Spleen (tissue), 11 donors: ENCODE results near the gene SERPINH1. TPM values are rescaled to one million over a fixed set of nuclear protein-coding genes. Genes with fewer than 3 reads are reported as not detected.

Experiments used
- DNase-seq: peaks from one replicate; pipeline ENCODE4 v3.0.0-alpha.2; 2020
- H3K27ac ChIP-seq, 8 donors: fragments of 200-600 bp; sonication (generic) in 7 of 8; 1 replicate in 4 of 8; 2 replicates in 4 of 8; pipeline versions ENCODE4 v1.5.0 to v1.8.0; 2016 to 2021; ENCODE audit warnings: inconsistent platforms in 4 of 8, mild to moderate bottlenecking in 4 of 8, moderate library complexity in 1 of 8
- H3K27me3 ChIP-seq, 7 donors: fragments of 200-600 bp; sonication (generic) in 6 of 7; replicated peaks in 1 of 7; 1 replicate in 4 of 7; 2 replicates in 3 of 7; pipeline versions ENCODE4 v1.5.0 to v1.8.0; 2016 to 2021; ENCODE audit warnings: inconsistent platforms in 3 of 7, mild to moderate bottlenecking in 1 of 7
- H3K36me3 ChIP-seq, 6 donors: fragments of 200-600 bp; sonication (generic) in 5 of 6; 1 replicate in 4 of 6; 2 replicates in 2 of 6; pipeline versions ENCODE4 v1.5.0 to v1.8.0; 2016 to 2021; ENCODE audit warnings: inconsistent platforms in 2 of 6
- H3K4me1 ChIP-seq, 6 donors: fragments of 200-600 bp; sonication (generic) in 5 of 6; 1 replicate in 3 of 6; 2 replicates in 3 of 6; pipeline versions ENCODE4 v1.5.0 to v1.8.0; 2016 to 2021; ENCODE audit warnings: inconsistent platforms in 3 of 6
- H3K4me3 ChIP-seq, 8 donors: fragments of 200-600 bp; sonication (generic) in 7 of 8; 1 replicate in 4 of 8; 2 replicates in 4 of 8; pipeline versions ENCODE4 v1.5.0 to v1.8.0; 2016 to 2021; ENCODE audit warnings: inconsistent platforms in 4 of 8, mild to moderate bottlenecking in 4 of 8, moderate library complexity in 2 of 8
- H3K9me3 ChIP-seq, 8 donors: fragments of 200-600 bp; sonication (generic) in 7 of 8; 1 replicate in 4 of 8; 2 replicates in 4 of 8; pipeline versions ENCODE4 v1.5.0 to v1.8.0; 2016 to 2021; ENCODE audit warnings: inconsistent platforms in 4 of 8
- CTCF ChIP-seq, 11 experiments: fragments of 200-600 bp in 7 of 11; fragments of 450-650 bp in 4 of 11; sonication (generic) in 4 of 11; IDR thresholded peaks in 8 of 11; conservative IDR thresholded peaks in 3 of 11; 1 replicate in 7 of 11; 2 replicates in 4 of 11; pipeline versions ENCODE4 v1.4.0 to v1.8.0; 2016 to 2021; ENCODE audit warnings: antibody characterized with exemption in 11 of 11, inconsistent platforms in 4 of 11, mild to moderate bottlenecking in 1 of 11
- POLR2A ChIP-seq, 3 donors: fragments of 450-650 bp; IDR thresholded peaks; one replicate each; pipeline ENCODE4 v1.5.1; 2017; ENCODE audit warnings: antibody characterized with exemption in 3 of 3, mild to moderate bottlenecking in 1 of 3
- POLR2AphosphoS5 ChIP-seq, 3 donors: sonication (generic); formaldehyde crosslinking; IDR thresholded peaks; one replicate each; pipeline ENCODE4 v1.5.1; 2017; ENCODE audit warnings: antibody characterized with exemption in 3 of 3
- WGBS, 5 donors: extraction: QIAGEN DNeasy Blood & Tissue Kit in 3 of 5; methylation state at CpG; one replicate each; pipeline versions ENCODE4 v1.1.5 to v1.1.7; 2013 to 2018; 5-methylcytosine and 5-hydroxymethylcytosine counted together
- intact Hi-C: fragments of 100-400 bp; cut with DNase I; formaldehyde crosslinking; loops from one replicate; pipeline ENCODE4 v1.15.0; 2023; ENCODE audit warnings: low total_unique reads
- polyA plus RNA-seq, 3 donors: library from polyadenylated mRNA; stranded (reverse); fragments of 200-250 nt; gene quantifications; one replicate each; pipeline ENCODE4 v1.2.1, GENCODE V29; 2013
- total RNA-seq, 7 donors: library from RNA; depleted of rRNA in 3 of 7; stranded (reverse); fragments of >200 nt in 3 of 7; fragmentation: NEBNext Ultra II Directional in 4 of 7; extraction: Animal tissue kit (Norgen Biotek cat#: 25700) in 4 of 7; gene quantifications; one replicate each; pipeline versions ENCODE4 v1.1.0 to v1.2.1, GENCODE V29; 2016 to 2021
- donor health status: healthy with polysubstance abuse.
- donor health status: DM: no; HTN: no; CAD: no; lungs with moderate emphysema.
- donor health status: DM: no; HTN: no; CAD: no.
- donor health status: Bipolar disorder and iron deficiency.
- donor health status: healthy.
- donor health status: DM: no; HTN: no; CAD: no.
- donor health status: DM: yes; HTN: yes; CAD: no.

SERPINH1 gene
- total and polyA plus RNA-seq, 10 donors, result 19.0 to 145 (median 69.4) TPM

- intact Hi-C loops, result no loop called here
- Histone ChIP-seq H3K27ac (no peak overlapping the region), H3K4me3 (no peak overlapping the region), H3K27me3 (no peaks in the 10 kb centered on the region), H3K4me1 (peaks cover 5 to 68% (median 32%) of the 10 kb centered on the region in 6 donors), H3K36me3 (peaks cover 0 to 64% (median 57%) of the 10 kb centered on the region in 6 donors), H3K9me3 (no peaks in the 10 kb centered on the region)
- no peak for TF ChIP-seq POLR2A (IDR thresholded peaks at IDR 0.05)
- TF ChIP-seq POLR2AphosphoS5 (IDR thresholded peaks at IDR 0.05), result no peak
- no peak for TF ChIP-seq CTCF (IDR thresholded peaks at IDR 0.05 in 8 of 11, conservative IDR thresholded peaks at IDR 0.05 in 3 of 11)
- no peak for DNase-seq
- 82 to 92% (median 85%) methylated on average over 8 of the region's 8 CpGs for WGBS, 5 donors
Measured at GRCh38 chr11:75572744-75573143, 10.7 kb downstream of the SERPINH1 start.

GRCh38 chr11:75574698-75575602 lies 12.9 kb downstream of the SERPINH1 start:
- Histone ChIP-seq H3K9me3 (no peaks in the 10 kb centered on the region), H3K36me3 (peaks cover 0 to 42% (median 36%) of the 10 kb centered on the region in 6 donors), H3K4me3 (no peak overlapping the region), H3K4me1 (peaks cover 5 to 57% (median 28%) of the 10 kb centered on the region in 6 donors), H3K27ac (peak overlapping the region in 1 of 8 donors; percentile 30), H3K27me3 (no peaks in the 10 kb centered on the region)
- 76 to 78% (median 77%) methylated on average over 12 of the region's 12 CpGs for WGBS, 5 donors
- no peak for TF ChIP-seq CTCF (IDR thresholded peaks at IDR 0.05 in 8 of 11, conservative IDR thresholded peaks at IDR 0.05 in 3 of 11)
- TF ChIP-seq POLR2AphosphoS5 (IDR thresholded peaks at IDR 0.05), result peak in 1 of 3 donors; percentile 19
- no peak for DNase-seq
- intact Hi-C loops, result no loop called here

- WGBS, 5 donors, result 85 to 91% (median 88%) methylated on average over 6 of the region's 6 CpGs
- DNase-seq, result no peak
- intact Hi-C loops, result no loop called here
- peaks cover 0 to 31% (median 26%) of the 10 kb centered on the region in 6 donors for H3K36me3 ChIP-seq
- H3K27ac ChIP-seq, result peak overlapping the region in 6 of 8 donors; percentile 4 to 59 (median 52)
- H3K27me3 ChIP-seq, result peaks cover 0 to under 1% (median 0%) of the 10 kb centered on the region in 7 donors
- no peak overlapping the region for H3K4me3 ChIP-seq
- H3K4me1 ChIP-seq, result peaks cover 5 to 52% (median 23%) of the 10 kb centered on the region in 6 donors
- no peaks in the 10 kb centered on the region for H3K9me3 ChIP-seq
- TF ChIP-seq POLR2AphosphoS5 (IDR thresholded peaks at IDR 0.05), result no peak
- no peak for TF ChIP-seq POLR2A (IDR thresholded peaks at IDR 0.05)
- TF ChIP-seq CTCF (IDR thresholded peaks at IDR 0.05 in 8 of 11, conservative IDR thresholded peaks at IDR 0.05 in 3 of 11), result no peak
Measured at GRCh38 chr11:75576017-75576416, 14.0 kb downstream of the SERPINH1 start.

- 13 to 20% (median 17%) methylated on average over 8 of the region's 8 CpGs for WGBS, 5 donors
- Histone ChIP-seq H3K4me1 (peaks cover 5 to 47% (median 23%) of the 10 kb centered on the region in 6 donors), H3K4me3 (no peak overlapping the region), H3K27me3 (peaks cover 0 to 3% (median 0%) of the 10 kb centered on the region in 7 donors), H3K27ac (peak overlapping the region in 6 of 8 donors; percentile 34 to 59 (median 52)), H3K36me3 (peaks cover 0 to 26% (median 21%) of the 10 kb centered on the region in 6 donors), H3K9me3 (no peaks in the 10 kb centered on the region)
- TF ChIP-seq POLR2A (IDR thresholded peaks at IDR 0.05) (no peak), POLR2AphosphoS5 (IDR thresholded peaks at IDR 0.05) (peak; percentile 51 to 66 (median 55)), CTCF (IDR thresholded peaks at IDR 0.05 in 8 of 11, conservative IDR thresholded peaks at IDR 0.05 in 3 of 11) (no peak)
- DNase-seq, result peak; percentile 90
- intact Hi-C loops, result no loop called here
Measured at GRCh38 chr11:75576499-75576918, 14.5 kb downstream of the SERPINH1 start.
